CD14-positive monocyte (primary cell): ENCODE measurements around the gene OPALIN. TPM values are rescaled to one million over a fixed set of nuclear protein-coding genes. Genes with fewer than 3 reads are reported as not detected.

ENCODE experiments used
- DNase-seq, 3 donors: peaks; one replicate each; pipeline ENCODE4 v3.0.0-alpha.2; 2011 to 2022
- H2AFZ ChIP-seq: 2 replicates; pipeline ENCODE4 v1.6.0; 2012; ENCODE audit warnings: mild to moderate bottlenecking, low read depth, low read length, inconsistent platforms; ENCODE audit not compliant: insufficient read depth, poor library complexity, severe bottlenecking
- H3K27ac ChIP-seq, 2 donors: 1 replicate in 1 of 2; 2 replicates in 1 of 2; pipeline ENCODE4 v1.5.1; 2012 to 2013; ENCODE audit warnings: low read length in 2 of 2, control low read depth in 1 of 2, inconsistent platforms in 1 of 2, low read depth in 1 of 2, mild to moderate bottlenecking in 1 of 2
- H3K27me3 ChIP-seq, 2 donors: one replicate each; pipeline versions ENCODE4 v1.6.0 to v1.6.1; 2011 to 2013; ENCODE audit warnings: low read length in 2 of 2; ENCODE audit not compliant: control insufficient read depth in 2 of 2, insufficient read depth in 2 of 2
- H3K36me3 ChIP-seq, 2 donors: replicated peaks in 1 of 2; 1 replicate in 1 of 2; 2 replicates in 1 of 2; pipeline versions ENCODE4 v1.5.1 to v1.6.1; 2012 to 2013; ENCODE audit warnings: low read length in 2 of 2, control low read depth in 1 of 2, inconsistent platforms in 1 of 2, mild to moderate bottlenecking in 1 of 2; ENCODE audit not compliant: insufficient read depth in 2 of 2, control insufficient read depth in 1 of 2
- H3K4me1 ChIP-seq, 2 donors: 1 replicate in 1 of 2; 2 replicates in 1 of 2; pipeline versions ENCODE4 v1.5.1 to v1.6.1; 2012 to 2013; ENCODE audit warnings: low read length in 2 of 2, control low read depth in 1 of 2, inconsistent platforms in 1 of 2, mild to moderate bottlenecking in 1 of 2, moderate library complexity in 1 of 2; ENCODE audit not compliant: insufficient read depth in 2 of 2, control insufficient read depth in 1 of 2
- H3K4me2 ChIP-seq: replicated peaks from 2 replicates; pipeline ENCODE3; 2012; ENCODE audit warnings: low read length, moderate library complexity, mild to moderate bottlenecking; ENCODE audit not compliant: poor library complexity, severe bottlenecking; ENCODE audit errors: extremely low read depth
- H3K4me3 ChIP-seq, 3 experiments: fragments of 200-600 bp in 1 of 3; sonication (generic) in 1 of 3; replicated peaks in 1 of 3; 1 replicate in 2 of 3; 2 replicates in 1 of 3; pipeline ENCODE4 v1.5.1; 2011 to 2013; ENCODE audit warnings: low read length in 3 of 3, mild to moderate bottlenecking in 3 of 3, control low read depth in 2 of 3, low read depth in 2 of 3, inconsistent platforms in 1 of 3, moderate library complexity in 1 of 3
- H3K79me2 ChIP-seq: 2 replicates; pipeline ENCODE4 v1.6.0; 2012; ENCODE audit warnings: mild to moderate bottlenecking, control low read depth, inconsistent platforms, low read length, moderate library complexity; ENCODE audit not compliant: insufficient read depth
- H3K9ac ChIP-seq: 2 replicates; pipeline ENCODE4 v1.6.0; 2017; ENCODE audit warnings: low read length, mild to moderate bottlenecking; ENCODE audit not compliant: insufficient read depth, poor library complexity, severe bottlenecking
- H3K9me3 ChIP-seq, 2 donors: replicated peaks in 1 of 2; 1 replicate in 1 of 2; 2 replicates in 1 of 2; pipeline versions ENCODE4 v1.5.1 to v1.6.1; 2012 to 2013; ENCODE audit warnings: low read length in 2 of 2, control low read depth in 1 of 2; ENCODE audit not compliant: control insufficient read depth in 1 of 2, insufficient read depth in 1 of 2
- H4K20me1 ChIP-seq: 2 replicates; pipeline ENCODE4 v1.6.0; 2012; ENCODE audit warnings: mild to moderate bottlenecking, low read length, control low read depth, moderate library complexity; ENCODE audit not compliant: insufficient read depth
- H3K27ac Mint-ChIP-seq, 7 donors: one replicate each; pipeline ENCODE4 v1.8.0; 2020; ENCODE audit warnings: mild to moderate bottlenecking in 7 of 7, mixed read lengths in 7 of 7, moderate library complexity in 6 of 7, inconsistent platforms in 2 of 7
- H3K27me3 Mint-ChIP-seq, 3 donors: one replicate each; pipeline ENCODE4 v1.8.0; 2021 to 2022; ENCODE audit warnings: low read depth in 3 of 3, mild to moderate bottlenecking in 3 of 3, mixed read lengths in 3 of 3, moderate library complexity in 3 of 3, inconsistent platforms in 1 of 3
- H3K36me3 Mint-ChIP-seq, 2 donors: one replicate each; pipeline ENCODE4 v1.8.0; 2020; ENCODE audit warnings: mixed read lengths in 2 of 2, inconsistent platforms in 1 of 2, mild to moderate bottlenecking in 1 of 2
- H3K4me1 Mint-ChIP-seq: one replicate; pipeline ENCODE4 v1.8.0; 2020; ENCODE audit warnings: mild to moderate bottlenecking, mixed read lengths
- H3K4me3 Mint-ChIP-seq, 2 donors: one replicate each; pipeline ENCODE4 v1.8.0; 2020; ENCODE audit warnings: mild to moderate bottlenecking in 2 of 2, mixed read lengths in 2 of 2, moderate library complexity in 1 of 2
- H3K9me3 Mint-ChIP-seq, 7 donors: one replicate each; pipeline ENCODE4 v1.8.0; 2020 to 2022; ENCODE audit warnings: mixed read lengths in 7 of 7, mild to moderate bottlenecking in 6 of 7, moderate library complexity in 6 of 7, inconsistent platforms in 2 of 7
- CTCF ChIP-seq: fragments of 200-600 bp; IDR thresholded peaks from one replicate; pipeline ENCODE4 v1.8.0; 2022; ENCODE audit warnings: antibody characterized with exemption, mild to moderate bottlenecking
- WGBS: methylation state at CpG from one replicate; pipeline ENCODE4 v1.1.5; 2013; ENCODE audit warnings: missing lambda C conversion rate; ENCODE audit not compliant: insufficient coverage; 5-methylcytosine and 5-hydroxymethylcytosine counted together
- intact Hi-C, 2 donors: fragments of 100-400 bp; cut with micrococcal nuclease; formaldehyde crosslinking; loops; one replicate each; pipeline versions ENCODE4 v1.15.0 to v1.15.1; 2023
- polyA plus RNA-seq, 3 donors: library from polyadenylated mRNA; depleted of rRNA in 1 of 3; unstranded in 2 of 3; stranded (reverse) in 1 of 3; fragments of 300-500 nt in 2 of 3; fragments of >200 nt in 1 of 3; fragmentation: Illumina TruSeq in 2 of 3; gene quantifications; 1 replicate in 2 of 3; 2 replicates in 1 of 3; pipeline ENCODE4 v1.2.3, GENCODE V29; 2012 to 2021

Gene OPALIN
- polyA plus RNA-seq, 3 donors = not detected

DNA sequence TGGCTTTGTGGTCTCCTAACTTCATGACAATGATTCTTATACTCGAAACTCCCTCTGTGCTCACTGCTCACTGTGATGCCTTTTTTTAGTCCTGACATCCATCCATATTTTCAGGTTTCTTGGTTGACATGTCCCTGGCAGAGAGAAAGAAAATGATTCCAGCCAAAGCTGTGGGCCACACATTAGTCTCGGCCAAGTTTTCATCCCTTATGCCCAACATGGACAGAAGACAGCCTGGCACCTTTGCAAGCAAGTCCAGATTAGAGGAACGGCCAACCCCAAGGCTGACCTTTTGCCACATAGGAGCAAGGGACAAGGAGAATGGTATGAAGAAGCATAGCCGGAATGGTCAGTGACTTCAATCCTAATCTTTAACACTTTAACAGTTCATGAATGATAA is 8.7 kb upstream of the OPALIN start:
- Histone ChIP-seq H3K4me3 (no peak overlapping the region), H3K4me2 (no peak overlapping the region), H3K27me3 (no peaks in the 10 kb centered on the region), H4K20me1 (no peaks in the 10 kb centered on the region), H3K36me3 (no peaks in the 10 kb centered on the region), H3K79me2 (no peaks in the 10 kb centered on the region), H2AFZ (no peak overlapping the region), H3K9me3 (no peaks in the 10 kb centered on the region), H3K27ac (no peak overlapping the region), H3K9ac (no peak overlapping the region), H3K4me1 (no peaks in the 10 kb centered on the region)
- Mint-ChIP-seq H3K27ac (no peak overlapping the region), H3K27me3 (peaks cover 0 to 4% (median 2%) of the 10 kb centered on the region in 3 donors), H3K36me3 (no peaks in the 10 kb centered on the region), H3K9me3 (no peaks in the 10 kb centered on the region), H3K4me1 (no peaks in the 10 kb centered on the region), H3K4me3 (no peak overlapping the region)
- TF ChIP-seq CTCF = no peak
- WGBS = 83% methylated on average over 2 of the region's 4 CpGs
- DNase-seq = no peak
- intact Hi-C loops = no loop called here

DNA sequence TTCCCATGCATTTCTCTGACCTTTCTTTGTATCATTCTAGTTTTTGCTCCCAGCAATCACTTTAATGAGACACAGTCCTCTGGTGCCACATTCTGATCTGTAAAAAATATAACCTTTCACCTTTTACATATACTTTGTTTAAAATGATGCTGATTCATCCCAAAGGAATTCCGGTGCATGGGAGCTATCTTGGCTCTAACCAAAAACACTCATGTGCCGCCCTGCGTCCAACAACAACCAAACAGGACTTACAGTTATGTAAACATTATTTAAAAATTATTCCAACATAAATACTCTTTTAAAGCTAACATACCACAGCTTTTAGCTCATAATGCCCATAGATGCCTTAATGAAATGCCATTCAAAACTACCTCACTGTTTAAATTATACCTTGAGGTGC is 7.7 kb upstream of the OPALIN start:
- TF ChIP-seq CTCF = no peak
- Mint-ChIP-seq H3K9me3 (no peaks in the 10 kb centered on the region), H3K4me3 (no peak overlapping the region), H3K27me3 (peaks cover 0 to 5% (median 0%) of the 10 kb centered on the region in 3 donors), H3K36me3 (no peaks in the 10 kb centered on the region), H3K27ac (no peak overlapping the region), H3K4me1 (no peaks in the 10 kb centered on the region)
- Histone ChIP-seq H3K36me3 (no peaks in the 10 kb centered on the region), H3K27me3 (no peaks in the 10 kb centered on the region), H3K9me3 (no peaks in the 10 kb centered on the region), H3K27ac (no peak overlapping the region), H3K4me3 (no peak overlapping the region), H3K79me2 (no peaks in the 10 kb centered on the region), H2AFZ (no peak overlapping the region), H4K20me1 (no peaks in the 10 kb centered on the region), H3K4me2 (no peak overlapping the region), H3K4me1 (no peaks in the 10 kb centered on the region), H3K9ac (no peak overlapping the region)
- no peak for DNase-seq
- WGBS = no CpG with 5 or more reads among the region's 3 CpGs
- intact Hi-C loops = no loop called here
